ENCODE measurements around the gene ADRB1. TPM values are rescaled to one million over a fixed set of nuclear protein-coding genes. Genes with fewer than 3 reads are reported as not detected.

ADRB1 gene
- total and polyA plus RNA-seq, 3 donors from 2014 or later, result 0.32 to 0.99 (median 0.55) TPM

DNA sequence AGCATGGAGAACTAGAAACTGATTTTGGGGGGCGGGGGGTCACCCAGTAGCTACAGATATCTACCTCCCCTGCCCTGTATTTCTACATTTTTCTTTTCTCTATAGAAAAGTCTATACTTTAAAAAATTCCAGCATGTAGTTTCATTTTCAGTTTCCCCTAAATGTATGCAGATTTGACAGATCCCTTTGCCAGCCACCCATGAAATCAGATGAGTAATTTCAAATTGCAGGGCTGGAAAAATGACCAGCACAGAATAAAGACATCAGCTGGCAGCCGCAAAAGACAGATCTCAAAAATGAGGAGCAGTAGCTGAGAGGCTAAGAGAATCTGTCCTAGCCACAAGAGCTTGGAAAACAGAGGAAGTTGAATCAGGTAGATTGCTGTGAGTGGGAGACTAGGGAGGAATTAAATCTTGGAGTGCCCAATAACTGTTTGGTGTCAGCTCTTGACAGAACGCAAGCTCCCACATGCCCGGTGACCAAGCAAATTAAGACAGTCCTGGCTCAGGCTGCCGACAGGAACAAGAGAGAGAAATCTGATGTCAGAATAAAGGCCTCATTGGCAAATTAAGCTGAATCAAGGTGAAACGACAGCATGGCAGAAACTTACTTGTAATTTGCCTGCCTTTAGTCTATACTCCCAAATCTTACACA is 24.5 kb downstream of the ADRB1 start:
- no peaks in the 10 kb centered on the region for H3K9me3 ChIP-seq
- H3K4me1 ChIP-seq, result no peaks in the 10 kb centered on the region
- intact Hi-C loops (cut with DNase I; ENCODE audit: low total_unique reads), result no loop called here
- no peaks in the 10 kb centered on the region for H3K36me3 ChIP-seq (ENCODE audit: low read depth, missing control alignments)
- WGBS, 2 donors, result 77 to 80% methylated on average over 6 of the region's 6 CpGs
- TF ChIP-seq POLR2A (IDR thresholded peaks at IDR 0.05) (no peak), CTCF (IDR thresholded peaks at IDR 0.05) (no peak)
- H3K27ac ChIP-seq, result no peak overlapping the region
- H3K27me3 ChIP-seq, result no peaks in the 10 kb centered on the region
- DNase-seq, result no peak
- H3K4me3 ChIP-seq, result no peak overlapping the region

GRCh38 chr10:114070710-114071109 is 27.0 kb downstream of the ADRB1 start:
- WGBS, 2 donors, result 79 to 82% methylated on average over 5 of the region's 5 CpGs
- Histone ChIP-seq H3K27ac (no peak overlapping the region), H3K36me3 (ENCODE audit: low read depth, missing control alignments) (no peaks in the 10 kb centered on the region), H3K27me3 (no peaks in the 10 kb centered on the region), H3K9me3 (no peaks in the 10 kb centered on the region), H3K4me1 (no peaks in the 10 kb centered on the region), H3K4me3 (no peak overlapping the region)
- DNase-seq, result no peak
- TF ChIP-seq CTCF (IDR thresholded peaks at IDR 0.05), result no peak
- TF ChIP-seq POLR2A (IDR thresholded peaks at IDR 0.05), result no peak
- intact Hi-C loops (cut with DNase I; ENCODE audit: low total_unique reads), result no loop called here

DNA sequence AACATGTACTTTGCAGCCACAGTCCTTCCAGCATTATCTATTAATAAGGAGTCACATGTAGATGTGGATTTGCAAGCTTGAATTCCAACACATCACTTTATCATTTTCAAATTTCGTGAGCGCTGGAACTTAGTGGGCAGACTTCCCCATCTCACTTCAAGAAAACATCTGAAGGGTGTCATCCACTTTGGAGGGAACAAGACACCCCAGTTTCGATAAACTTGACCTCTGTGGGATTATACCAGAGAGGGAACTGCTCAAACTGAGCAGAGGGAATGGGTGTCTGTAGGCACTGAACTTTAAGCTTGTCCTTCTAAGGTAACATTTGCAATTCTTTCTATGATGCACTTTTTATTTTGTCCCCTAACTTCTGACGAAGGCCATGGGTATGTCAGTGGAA is 27.5 kb downstream of the ADRB1 start:
- intact Hi-C loops (cut with DNase I; ENCODE audit: low total_unique reads), result no loop called here
- H3K4me1 ChIP-seq, result no peaks in the 10 kb centered on the region
- H3K36me3 ChIP-seq (ENCODE audit: low read depth, missing control alignments), result no peaks in the 10 kb centered on the region
- H3K4me3 ChIP-seq, result no peak overlapping the region
- no peaks in the 10 kb centered on the region for H3K9me3 ChIP-seq
- H3K27ac ChIP-seq, result no peak overlapping the region
- DNase-seq, result no peak
- H3K27me3 ChIP-seq, result no peaks in the 10 kb centered on the region
- 82 to 83% methylated on average over 4 of the region's 4 CpGs for WGBS, 2 donors
- TF ChIP-seq CTCF (IDR thresholded peaks at IDR 0.05) (no peak), POLR2A (IDR thresholded peaks at IDR 0.05) (no peak)

GRCh38 chr10:114073395-114074186 is 29.9 kb downstream of the ADRB1 start:
- intact Hi-C loops (cut with DNase I; ENCODE audit: low total_unique reads), result no loop called here
- no peaks in the 10 kb centered on the region for H3K27me3 ChIP-seq
- no peaks in the 10 kb centered on the region for H3K9me3 ChIP-seq
- H3K27ac ChIP-seq, result no peak overlapping the region
- DNase-seq, result no peak
- TF ChIP-seq CTCF (IDR thresholded peaks at IDR 0.05) (no peak), POLR2A (IDR thresholded peaks at IDR 0.05) (no peak)
- WGBS, 2 donors, result 82 to 87% methylated on average over 14 of the region's 14 CpGs
- H3K4me1 ChIP-seq, result no peaks in the 10 kb centered on the region
- H3K36me3 ChIP-seq (ENCODE audit: low read depth, missing control alignments), result no peaks in the 10 kb centered on the region
- no peak overlapping the region for H3K4me3 ChIP-seq
